IMR-90 (cell line): ENCODE results near the gene UBALD1. TPM values are rescaled to one million over a fixed set of nuclear protein-coding genes. Genes with fewer than 3 reads are reported as not detected.

Source experiments
- ATAC-seq: fragments of 200-7000 bp; cut with Tn5 transposase; 2 replicates; pipeline ENCODE4 v1.9.1; 2020; ENCODE audit warnings: low read depth, mild to moderate bottlenecking, moderate library complexity
- BruUV-seq: library from RNA; stranded (reverse); fragments of 400-500 nt; replicated peaks from 2 replicates; lab custom pipeline; 2021; lab: Mats Ljungman, UMichigan
- CTCF ChIA-PET: fragments of 300-600 bp; formaldehyde crosslinking; extraction: SDS; loops from one replicate; lab custom pipeline; 2021; ENCODE audit warnings: antibody characterized with exemption; lab: Yijun Ruan, JAX
- POLR2A ChIA-PET: fragments of 300-600 bp; sonication (Branson Sonifier 250); formaldehyde crosslinking; loops from one replicate; lab custom pipeline; 2022; ENCODE audit warnings: antibody characterized with exemption; ENCODE audit not compliant: unreplicated experiment; lab: Charles Lee
- DNase-seq: peaks from one replicate; pipeline ENCODE4 v3.0.0; 2013
- H2AFZ ChIP-seq: replicated peaks from 2 replicates; pipeline ENCODE3; 2013; ENCODE audit warnings: low read length, mild to moderate bottlenecking; ENCODE audit not compliant: poor library complexity
- H2AK5ac ChIP-seq: 2 replicates; pipeline ENCODE4 v1.6.1; 2013; ENCODE audit warnings: low read depth, low read length, inconsistent platforms
- H2AK9ac ChIP-seq: replicated peaks from 2 replicates; pipeline ENCODE3; 2013; ENCODE audit warnings: mild to moderate bottlenecking, low read depth, low read length, moderate library complexity; ENCODE audit not compliant: poor library complexity
- H2BK120ac ChIP-seq: 2 replicates; pipeline ENCODE4 v1.6.1; 2013; ENCODE audit warnings: low read depth, low read length, inconsistent platforms
- H2BK15ac ChIP-seq: 3 replicates; pipeline ENCODE4 v1.6.1; 2013; ENCODE audit warnings: low read depth, low read length, inconsistent platforms
- H2BK20ac ChIP-seq: 2 replicates; pipeline ENCODE4 v1.6.1; 2013; ENCODE audit warnings: low read depth, mild to moderate bottlenecking, inconsistent platforms, low read length, moderate library complexity
- H2BK5ac ChIP-seq: 2 replicates; pipeline ENCODE4 v1.6.1; 2013; ENCODE audit warnings: mild to moderate bottlenecking, low read depth, low read length, inconsistent platforms; ENCODE audit not compliant: poor library complexity, severe bottlenecking
- H3K14ac ChIP-seq: replicated peaks from 2 replicates; pipeline ENCODE4 v1.6.1; 2013; ENCODE audit warnings: low read depth, low read length, inconsistent platforms
- H3K18ac ChIP-seq: 2 replicates; pipeline ENCODE4 v1.6.1; 2013; ENCODE audit warnings: low read depth, low read length, control low read depth
- H3K23ac ChIP-seq: 2 replicates; pipeline ENCODE4 v1.6.1; 2013; ENCODE audit warnings: low read depth, low read length, inconsistent platforms
- H3K27ac ChIP-seq: 2 replicates; pipeline ENCODE4 v1.5.1; 2013; ENCODE audit warnings: mild to moderate bottlenecking, control low read depth, low read length; ENCODE audit not compliant: insufficient read depth
- H3K27me3 ChIP-seq: 2 replicates; pipeline ENCODE4 v1.6.1; 2013; ENCODE audit warnings: low read length; ENCODE audit not compliant: control insufficient read depth, insufficient read depth
- H3K36me3 ChIP-seq: 2 replicates; pipeline ENCODE4 v1.6.1; 2013; ENCODE audit warnings: low read length, mixed read lengths; ENCODE audit not compliant: control insufficient read depth, insufficient read depth
- H3K4ac ChIP-seq: 2 replicates; pipeline ENCODE4 v1.6.1; 2013; ENCODE audit warnings: low read depth, low read length, inconsistent platforms
- H3K4me1 ChIP-seq: 2 replicates; pipeline ENCODE4 v1.6.1; 2013; ENCODE audit warnings: low read length, mixed read lengths; ENCODE audit not compliant: control insufficient read depth, insufficient read depth
- H3K4me2 ChIP-seq: 2 replicates; pipeline ENCODE4 v1.6.1; 2013; ENCODE audit warnings: low read depth, mild to moderate bottlenecking, control low read depth, low read length, moderate library complexity
- H3K4me3 ChIP-seq: 2 replicates; pipeline ENCODE4 v1.5.1; 2013; ENCODE audit warnings: low read depth, mild to moderate bottlenecking, control low read depth, low read length, moderate library complexity; ENCODE audit not compliant: insufficient read depth
- H3K56ac ChIP-seq: 2 replicates; pipeline ENCODE4 v1.6.1; 2013; ENCODE audit warnings: low read length, inconsistent platforms; ENCODE audit not compliant: insufficient read depth; ENCODE audit errors: extremely low read depth
- H3K79me1 ChIP-seq, 2 experiments: 2 replicates each; pipeline ENCODE4 v1.6.1; 2013; ENCODE audit warnings: low read length in 2 of 2, inconsistent platforms in 1 of 2, low read depth in 1 of 2
- H3K9ac ChIP-seq: 2 replicates; pipeline ENCODE4 v1.6.1; 2013; ENCODE audit warnings: low read depth, low read length, control low read depth
- H3K9me1 ChIP-seq: 2 replicates; pipeline ENCODE4 v1.6.1; 2013; ENCODE audit warnings: low read length, inconsistent platforms; ENCODE audit not compliant: insufficient read depth
- H3K9me3 ChIP-seq: 2 replicates; pipeline ENCODE4 v1.6.1; 2013; ENCODE audit warnings: low read length; ENCODE audit not compliant: control insufficient read depth, insufficient read depth
- H4K20me1 ChIP-seq: 2 replicates; pipeline ENCODE4 v1.6.1; 2013; ENCODE audit warnings: low read length, inconsistent platforms; ENCODE audit not compliant: insufficient read depth
- H4K5ac ChIP-seq: 2 replicates; pipeline ENCODE4 v1.6.1; 2013; ENCODE audit warnings: mild to moderate bottlenecking, low read depth, low read length, control low read depth
- H4K8ac ChIP-seq, 2 experiments: 2 replicates each; pipeline ENCODE4 v1.6.1; 2013; ENCODE audit warnings: low read depth in 2 of 2, low read length in 2 of 2, control low read depth in 1 of 2, inconsistent platforms in 1 of 2
- H4K91ac ChIP-seq: 2 replicates; pipeline ENCODE4 v1.6.1; 2013; ENCODE audit warnings: low read depth, low read length, inconsistent platforms; ENCODE audit not compliant: insufficient read depth
- CEBPB ChIP-seq: IDR thresholded peaks from 2 replicates; pipeline ENCODE4 v1.6.1; 2012; ENCODE audit warnings: low read depth, low read length, improper control_type of control experiment
- CHD1 ChIP-seq: IDR thresholded peaks from 2 replicates; pipeline ENCODE4 v1.6.1; 2012; ENCODE audit warnings: low read depth, low read length, improper control_type of control experiment
- FOS ChIP-seq: fragments of 150-350 bp; IDR thresholded peaks from 2 replicates; pipeline ENCODE4 v1.6.1; 2016; ENCODE audit warnings: low read depth, low read length
- MAFK ChIP-seq: IDR thresholded peaks from 2 replicates; pipeline ENCODE4 v1.6.1; 2012; ENCODE audit warnings: low read depth, low read length, improper control_type of control experiment
- MAZ ChIP-seq: IDR thresholded peaks from 2 replicates; pipeline ENCODE4 v1.6.1; 2012; ENCODE audit warnings: low read depth, mild to moderate bottlenecking, low read length, improper control_type of control experiment, moderate library complexity, borderline replicate concordance
- MXI1 ChIP-seq: IDR thresholded peaks from 2 replicates; pipeline ENCODE4 v1.6.1; 2012; ENCODE audit warnings: low read depth, mild to moderate bottlenecking, low read length, moderate library complexity, borderline replicate concordance
- POLR2A ChIP-seq: IDR thresholded peaks from 2 replicates; pipeline ENCODE4 v1.6.1; 2012; ENCODE audit warnings: mild to moderate bottlenecking, low read depth, low read length
- RCOR1 ChIP-seq: IDR thresholded peaks from 2 replicates; pipeline ENCODE4 v1.6.1; 2012; ENCODE audit warnings: mild to moderate bottlenecking, low read length, improper control_type of control experiment; ENCODE audit not compliant: insufficient replicate concordance
- RFX5 ChIP-seq: IDR thresholded peaks from 2 replicates; pipeline ENCODE4 v1.8.0; 2012; ENCODE audit warnings: low read depth, mild to moderate bottlenecking, low read length, moderate library complexity
- SMC3 ChIP-seq: fragments of 150-350 bp; IDR thresholded peaks from 2 replicates; pipeline ENCODE4 v1.6.1; 2016; ENCODE audit warnings: low read depth, mild to moderate bottlenecking, antibody characterized with exemption, low read length, moderate library complexity
- WGBS, 2 experiments: methylation state at CpG; one replicate each; pipeline versions ENCODE4 v1.1.5 to v1.1.7; 2013; ENCODE audit warnings: missing lambda C conversion rate in 2 of 2; ENCODE audit not compliant: insufficient read length in 1 of 2; ENCODE audit errors: extremely low coverage in 2 of 2; 5-methylcytosine and 5-hydroxymethylcytosine counted together
- dilution Hi-C: fragments of 300-500 bp; cut with HindIII; formaldehyde crosslinking; loops from one replicate; pipeline ENCODE4 v1.14.3; 2018; ENCODE audit warnings: low sequenced_read_pairs; ENCODE audit not compliant: unreplicated experiment
- in situ Hi-C: fragments of 300-500 bp; cut with MboI; formaldehyde crosslinking; loops from 3 replicates; pipeline ENCODE4 v1.14.3; 2019; ENCODE audit warnings: low sequenced_read_pairs, inconsistent platforms, mixed read lengths
- intact Hi-C: fragments of 100-400 bp; cut with micrococcal nuclease; formaldehyde crosslinking; loops from 2 replicates; pipeline ENCODE4 v1.10.0; 2022
- polyA plus RNA-seq, 3 experiments: library from polyadenylated mRNA; depleted of rRNA; stranded (reverse); fragments of >200 nt; gene quantifications; 2 replicates each; pipeline ENCODE4 v1.2.3, GENCODE V29; 2012; ENCODE audit warnings: low replicate concordance in 1 of 3
- total RNA-seq: library from RNA; depleted of rRNA; stranded (reverse); fragments of >200 nt; gene quantifications from 2 replicates; pipeline ENCODE4 v1.2.3, GENCODE V29; 2012
- TF ChIP-seq, protein P1 (sequence below): fragments of 150-350 bp; IDR thresholded peaks from 2 replicates; pipeline ENCODE4 v1.6.1; 2017; ENCODE audit warnings: mild to moderate bottlenecking, antibody characterized with exemption, low read length, low read depth
- TF ChIP-seq, protein P2 (sequence below): fragments of 150-350 bp; IDR thresholded peaks from 2 replicates; pipeline ENCODE4 v1.6.1; 2016; ENCODE audit warnings: low read depth, mild to moderate bottlenecking, low read length, moderate library complexity, borderline replicate concordance
- TF ChIP-seq, protein P3 (sequence below): conservative IDR thresholded peaks from 2 replicates; pipeline ENCODE4 v1.5.1; 2012; ENCODE audit warnings: mild to moderate bottlenecking, low read depth, low read length, improper control_type of control experiment

Gene UBALD1
- total and polyA plus RNA-seq, 2 of the 4 experiments (the other 2 are of a cell fraction), result 1.3 to 14.5 TPM

DNA sequence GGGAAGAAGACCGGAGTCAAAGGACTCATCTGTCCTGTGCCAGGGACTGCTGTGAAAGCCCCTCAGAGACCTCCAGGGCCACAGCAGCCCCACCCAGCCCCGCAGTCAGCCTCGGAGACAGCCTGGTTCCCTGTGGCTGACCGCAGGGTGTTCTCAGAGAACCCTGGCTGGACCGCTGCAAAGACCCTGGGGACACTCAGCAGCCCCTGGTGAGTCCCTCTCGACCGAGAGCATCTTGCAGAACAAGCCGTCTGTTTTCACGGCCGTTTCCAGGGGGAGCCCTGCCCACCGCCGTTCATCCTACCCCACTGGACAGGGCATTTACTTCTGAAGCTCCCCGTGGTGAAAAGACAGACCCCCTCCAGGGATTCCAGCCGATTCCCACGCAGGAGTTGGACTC is 10.3 kb downstream of the UBALD1 start:
- TF ChIP-seq RFX5 (no peak), MXI1 (no peak), MAZ (no peak), CHD1 (no peak), SMC3 (no peak), FOS (no peak), CEBPB (no peak), MAFK (no peak), RCOR1 (no peak), POLR2A (no peak)
- TF ChIP-seq, protein P1, sequence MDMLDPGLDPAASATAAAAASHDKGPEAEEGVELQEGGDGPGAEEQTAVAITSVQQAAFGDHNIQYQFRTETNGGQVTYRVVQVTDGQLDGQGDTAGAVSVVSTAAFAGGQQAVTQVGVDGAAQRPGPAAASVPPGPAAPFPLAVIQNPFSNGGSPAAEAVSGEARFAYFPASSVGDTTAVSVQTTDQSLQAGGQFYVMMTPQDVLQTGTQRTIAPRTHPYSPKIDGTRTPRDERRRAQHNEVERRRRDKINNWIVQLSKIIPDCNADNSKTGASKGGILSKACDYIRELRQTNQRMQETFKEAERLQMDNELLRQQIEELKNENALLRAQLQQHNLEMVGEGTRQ, result no peak
- TF ChIP-seq, protein P2, sequence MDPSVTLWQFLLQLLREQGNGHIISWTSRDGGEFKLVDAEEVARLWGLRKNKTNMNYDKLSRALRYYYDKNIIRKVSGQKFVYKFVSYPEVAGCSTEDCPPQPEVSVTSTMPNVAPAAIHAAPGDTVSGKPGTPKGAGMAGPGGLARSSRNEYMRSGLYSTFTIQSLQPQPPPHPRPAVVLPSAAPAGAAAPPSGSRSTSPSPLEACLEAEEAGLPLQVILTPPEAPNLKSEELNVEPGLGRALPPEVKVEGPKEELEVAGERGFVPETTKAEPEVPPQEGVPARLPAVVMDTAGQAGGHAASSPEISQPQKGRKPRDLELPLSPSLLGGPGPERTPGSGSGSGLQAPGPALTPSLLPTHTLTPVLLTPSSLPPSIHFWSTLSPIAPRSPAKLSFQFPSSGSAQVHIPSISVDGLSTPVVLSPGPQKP, result no peak
- TF ChIP-seq, protein P3, sequence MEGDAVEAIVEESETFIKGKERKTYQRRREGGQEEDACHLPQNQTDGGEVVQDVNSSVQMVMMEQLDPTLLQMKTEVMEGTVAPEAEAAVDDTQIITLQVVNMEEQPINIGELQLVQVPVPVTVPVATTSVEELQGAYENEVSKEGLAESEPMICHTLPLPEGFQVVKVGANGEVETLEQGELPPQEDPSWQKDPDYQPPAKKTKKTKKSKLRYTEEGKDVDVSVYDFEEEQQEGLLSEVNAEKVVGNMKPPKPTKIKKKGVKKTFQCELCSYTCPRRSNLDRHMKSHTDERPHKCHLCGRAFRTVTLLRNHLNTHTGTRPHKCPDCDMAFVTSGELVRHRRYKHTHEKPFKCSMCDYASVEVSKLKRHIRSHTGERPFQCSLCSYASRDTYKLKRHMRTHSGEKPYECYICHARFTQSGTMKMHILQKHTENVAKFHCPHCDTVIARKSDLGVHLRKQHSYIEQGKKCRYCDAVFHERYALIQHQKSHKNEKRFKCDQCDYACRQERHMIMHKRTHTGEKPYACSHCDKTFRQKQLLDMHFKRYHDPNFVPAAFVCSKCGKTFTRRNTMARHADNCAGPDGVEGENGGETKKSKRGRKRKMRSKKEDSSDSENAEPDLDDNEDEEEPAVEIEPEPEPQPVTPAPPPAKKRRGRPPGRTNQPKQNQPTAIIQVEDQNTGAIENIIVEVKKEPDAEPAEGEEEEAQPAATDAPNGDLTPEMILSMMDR, result no peak
- Histone ChIP-seq H3K4ac (no peak overlapping the region), H3K36me3 (peaks cover 21% of the 10 kb centered on the region; the same call in 1 of the 2 replicates), H2BK120ac (no peak overlapping the region), H3K4me3 (no peak overlapping the region), H2AK5ac (no peak overlapping the region), H3K9me3 (no peaks in the 10 kb centered on the region), H3K14ac (no peak overlapping the region), H2AK9ac (no peak overlapping the region), H3K56ac (no peak overlapping the region), H2AFZ (no peak overlapping the region), H3K27me3 (peaks cover 7% of the 10 kb centered on the region), H3K9ac (no peak overlapping the region), H2BK20ac (no peak overlapping the region), H4K8ac (no peak overlapping the region), H2BK5ac (no peak overlapping the region), H2BK15ac (no peak overlapping the region), H3K4me1 (no peaks in the 10 kb centered on the region), H3K27ac (no peak overlapping the region), H4K5ac (no peak overlapping the region), H4K91ac (no peak overlapping the region), H3K9me1 (no peaks in the 10 kb centered on the region), H3K4me2 (no peak overlapping the region), H3K18ac (no peak overlapping the region), H3K23ac (no peak overlapping the region), H3K79me1 (peaks cover 3 to 18% of the 10 kb centered on the region in 2 experiments; a peak in 2 of 4 replicates), H4K20me1 (peaks cover 16% of the 10 kb centered on the region)
- dilution Hi-C loops, result no loop called here
- ChIA-PET CTCF (no interaction called here), POLR2A (no interaction called here)
- intact Hi-C loops, result no loop called here
- no TSS peak for BruUV-seq
- in situ Hi-C loops, result no loop called here
- no peak for ATAC-seq
- WGBS, 2 experiments, result 69% methylated on average over 10 of the region's 15 CpGs; no CpG with 5 or more reads in 1 of the 2 experiments
- no peak for DNase-seq
